GM15510 (cell line): ENCODE results near the gene LGI2.

Source experiments
- POLR2A ChIP-seq: IDR thresholded peaks from 3 replicates; pipeline ENCODE4 v1.6.1; 2011; ENCODE audit warnings: borderline replicate concordance; ENCODE audit not compliant: insufficient read length; ENCODE audit errors: extremely low read depth

The LGI2 gene

DNA sequence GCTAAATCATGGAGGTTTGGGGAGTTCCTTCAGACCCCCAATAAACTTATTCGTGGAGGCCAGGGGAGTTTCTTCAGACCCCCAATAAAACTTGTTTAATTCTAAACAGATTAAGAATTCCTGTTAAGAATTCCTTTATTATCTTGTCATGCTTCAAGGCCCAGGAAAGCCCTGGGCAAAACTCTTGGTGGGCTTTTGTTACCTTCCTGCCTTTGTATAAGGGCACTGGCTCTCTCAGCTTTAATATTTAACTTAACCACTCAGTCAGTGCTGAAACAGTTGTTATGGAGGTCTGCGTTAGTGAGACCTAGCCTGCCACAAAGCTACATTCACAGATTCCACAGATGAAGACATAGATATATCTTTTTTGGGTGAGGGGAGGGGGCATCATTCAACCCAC, 29.0 kb upstream of the LGI2 start:
- TF ChIP-seq POLR2A = no peak

DNA sequence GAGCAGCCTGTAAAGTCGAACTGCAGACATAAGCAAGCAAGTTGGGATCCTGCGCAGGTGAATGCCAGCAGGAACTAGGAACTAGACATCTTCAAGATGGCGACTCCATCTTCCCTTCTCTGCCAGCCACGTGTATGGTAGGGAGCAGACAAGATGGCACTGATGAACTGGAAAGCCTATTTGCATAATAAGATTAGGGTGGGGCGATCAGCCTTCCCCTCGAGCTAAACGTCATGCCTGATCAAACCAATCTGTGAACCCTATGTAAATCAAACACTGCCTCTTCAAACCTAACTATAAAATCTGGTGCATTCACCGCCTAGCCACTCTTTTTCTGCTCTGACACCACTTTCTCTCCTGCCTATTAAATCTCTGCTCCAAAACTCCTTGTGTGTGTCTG, 28.1 kb upstream of the LGI2 start:
- no peak for TF ChIP-seq POLR2A

DNA sequence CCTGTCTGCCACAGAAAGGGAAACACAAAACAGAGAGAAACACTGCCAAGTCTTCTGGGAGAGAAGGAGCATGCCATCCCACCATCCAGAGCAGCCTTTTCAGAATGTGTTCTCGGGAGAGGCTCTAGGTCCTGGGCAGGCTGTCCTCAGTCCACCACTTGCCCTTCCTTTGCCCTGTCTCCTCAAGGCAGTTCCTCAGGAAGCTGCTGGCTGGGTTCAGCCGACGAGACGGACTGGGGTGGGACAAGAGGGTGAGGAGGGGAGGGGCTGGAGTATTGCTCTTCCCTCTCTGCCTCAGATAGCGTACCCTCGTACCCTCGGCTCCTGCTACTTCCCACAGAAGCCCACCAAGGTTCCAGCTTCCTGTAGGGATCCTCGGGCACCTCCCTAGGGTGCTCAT, 26.6 kb upstream of the LGI2 start:
- no peak for TF ChIP-seq POLR2A

DNA sequence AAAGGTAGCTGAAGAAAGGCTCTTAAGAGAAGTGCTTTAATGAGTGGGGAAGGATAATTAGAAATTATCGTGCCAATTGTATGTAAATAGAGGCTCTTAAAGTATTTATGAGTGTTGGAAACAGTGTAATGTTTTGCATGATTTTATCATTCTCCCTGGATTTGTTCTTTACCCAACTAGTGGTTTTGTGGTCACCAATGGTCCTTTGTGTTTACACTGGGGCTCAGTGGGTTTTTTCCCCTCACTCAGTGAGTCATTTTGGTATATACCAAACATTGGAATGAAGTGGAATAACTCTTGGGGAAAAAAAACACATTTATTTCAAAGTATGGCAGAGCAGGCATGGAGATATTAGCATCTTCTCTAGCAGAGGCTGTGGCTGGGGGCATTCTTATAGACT, 20.8 kb upstream of the LGI2 start:
- no peak for TF ChIP-seq POLR2A

DNA sequence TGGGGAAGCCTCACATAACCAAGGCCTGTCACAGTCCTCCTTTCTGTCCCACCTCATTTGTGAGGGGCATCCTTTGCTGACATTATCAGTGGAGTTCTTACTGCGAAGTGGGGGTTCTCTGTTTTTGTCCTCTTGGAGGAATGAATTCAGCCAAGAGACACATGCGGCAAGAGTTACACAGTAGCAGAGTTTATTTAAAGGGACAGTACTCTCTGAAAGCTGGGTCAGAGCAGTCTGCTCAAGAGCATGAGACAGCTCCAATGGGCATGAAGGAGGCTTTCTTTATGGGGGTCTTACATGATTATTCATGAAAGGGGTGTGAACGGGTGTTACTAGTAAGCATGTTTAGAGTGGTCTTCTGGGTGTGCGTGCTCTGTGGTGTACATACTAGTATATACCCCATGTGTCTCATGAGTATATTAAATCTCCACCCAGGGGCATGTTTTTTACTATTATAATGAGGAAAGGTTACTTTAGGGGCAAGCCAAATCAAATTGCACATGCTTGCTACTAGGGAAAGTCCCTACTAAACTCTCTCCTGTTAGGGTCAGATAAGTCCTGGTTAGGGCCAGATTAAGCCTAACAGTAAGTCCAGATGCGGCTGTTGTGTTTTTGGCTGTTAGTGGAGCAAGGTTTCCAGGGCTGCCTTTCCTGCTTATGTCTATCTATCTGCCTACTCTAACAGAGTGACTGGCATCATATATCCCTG, 19.8 kb upstream of the LGI2 start:
- TF ChIP-seq POLR2A = no peak

DNA sequence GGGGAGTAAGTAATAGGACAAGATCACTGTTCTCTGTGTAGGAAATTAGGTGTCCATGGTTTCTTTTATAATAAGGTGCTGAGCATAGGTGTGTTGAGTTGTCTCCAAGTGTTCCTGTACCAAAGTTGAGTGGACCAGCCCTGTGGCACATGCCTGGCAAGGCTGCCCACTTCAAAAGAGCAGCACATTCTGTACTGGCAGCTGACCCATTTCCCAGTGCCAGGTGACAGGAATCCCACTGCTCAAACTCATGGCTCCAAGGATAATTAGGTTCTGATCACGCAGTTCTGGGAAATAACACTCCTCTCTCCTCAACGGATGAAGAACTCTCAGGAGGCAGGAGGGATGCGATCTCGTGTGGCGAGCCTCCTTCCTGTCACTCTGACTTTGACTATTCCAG, 12.8 kb upstream of the LGI2 start:
- no peak for TF ChIP-seq POLR2A

DNA sequence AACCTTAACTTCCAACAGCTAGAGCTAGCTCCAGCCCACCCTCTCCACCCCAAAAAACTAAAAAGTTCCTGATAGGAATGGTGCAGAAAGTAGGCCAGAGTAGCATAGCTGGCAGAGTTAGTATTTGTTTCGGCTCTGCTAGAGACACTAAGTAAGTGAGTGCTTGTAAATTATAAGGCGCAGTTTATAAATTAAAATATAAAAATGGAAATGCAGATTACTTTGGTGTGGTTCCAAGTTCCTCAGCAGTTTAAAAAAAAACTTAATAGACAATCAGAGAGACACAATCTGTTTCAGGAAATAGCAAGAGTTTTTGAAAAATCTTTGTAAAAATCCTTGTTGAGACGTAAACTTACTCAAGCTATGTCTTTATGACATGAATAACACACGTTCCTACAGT, 2.8 kb upstream of the LGI2 start:
- no peak for TF ChIP-seq POLR2A

DNA sequence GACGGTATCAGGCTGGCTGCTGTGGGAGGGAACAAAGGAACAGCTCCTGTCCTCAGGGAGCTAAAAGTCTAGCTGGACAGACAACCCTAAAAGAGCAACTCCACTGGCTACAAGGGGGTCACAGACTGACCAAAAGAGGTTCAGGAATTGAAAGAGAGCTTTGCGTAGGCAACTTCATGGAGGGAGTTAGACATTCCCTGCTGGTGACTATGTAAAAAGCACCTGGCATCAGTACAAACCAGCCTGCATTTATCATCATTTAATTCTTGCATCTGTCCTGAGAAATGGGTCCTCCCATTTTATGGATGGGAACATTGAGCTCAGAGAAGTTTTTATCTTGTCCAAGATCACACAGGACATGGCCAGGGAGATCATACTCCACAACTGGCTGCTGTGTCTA, 1.4 kb upstream of the LGI2 start:
- TF ChIP-seq POLR2A = no peak

DNA sequence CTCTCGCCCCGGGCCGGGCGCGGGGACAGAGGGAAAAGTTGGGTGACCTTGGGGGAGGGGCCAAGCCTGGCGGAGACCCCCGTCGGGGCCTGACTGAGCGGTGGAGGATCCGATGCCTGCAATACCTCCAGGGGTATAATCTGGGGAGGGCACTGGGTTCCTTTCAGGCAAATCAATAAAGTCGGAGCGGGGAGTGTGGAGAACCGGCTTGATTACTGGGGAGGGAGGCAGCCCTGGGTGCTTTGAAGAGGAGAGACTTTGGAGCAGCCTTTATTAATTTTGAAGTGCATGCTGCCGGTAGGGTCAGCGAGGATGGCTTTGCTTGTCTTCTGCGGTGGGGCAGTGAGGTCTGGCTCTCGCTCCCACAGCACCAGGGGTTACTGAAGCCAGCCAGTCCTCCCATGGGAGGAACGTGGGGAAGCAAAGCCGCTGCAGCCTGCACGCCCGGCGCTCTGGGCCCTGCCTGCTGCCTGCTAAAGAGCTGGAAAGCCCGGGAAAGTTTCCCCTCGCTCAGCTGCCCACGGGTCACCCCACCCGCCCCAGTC, 403 bp upstream of the LGI2 start:
- TF ChIP-seq POLR2A = no peak

DNA sequence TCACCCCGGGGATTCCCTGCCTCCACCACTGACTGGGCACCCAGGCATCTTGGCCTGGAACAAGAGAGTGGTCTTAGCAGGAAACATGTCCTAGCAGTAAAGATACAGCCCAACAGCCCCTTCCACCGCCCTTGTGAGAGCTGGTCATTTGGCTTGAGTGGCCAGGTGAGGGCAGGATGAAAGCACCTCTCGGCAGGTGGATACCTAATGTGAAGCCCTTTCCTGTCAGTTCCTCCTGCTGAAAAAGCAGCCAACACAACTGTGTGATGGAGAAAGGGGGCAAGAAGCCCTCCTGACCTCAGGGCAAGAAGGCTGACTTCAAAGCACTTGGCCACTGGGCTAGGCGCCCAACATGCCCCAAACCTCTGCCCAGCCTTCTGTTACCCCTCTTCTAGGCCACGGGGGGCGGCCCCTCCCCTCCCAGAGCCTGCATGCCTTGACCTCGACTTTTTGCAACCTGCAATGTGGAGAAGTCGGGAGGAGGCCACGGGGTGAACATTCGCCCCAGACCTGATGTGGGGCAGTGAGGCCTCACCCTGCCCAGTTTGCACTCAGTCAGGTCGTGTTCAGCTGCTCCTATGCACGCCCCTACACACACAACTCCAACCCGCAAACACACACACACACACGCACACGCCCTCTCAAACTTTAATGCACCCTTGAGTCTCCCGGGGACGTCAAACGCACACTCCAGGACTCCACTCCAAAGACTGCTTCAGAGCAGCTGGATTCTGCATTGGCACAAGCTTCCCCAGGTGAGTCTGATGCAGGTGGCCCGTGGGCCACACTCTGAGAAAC, 1.1 kb downstream of the LGI2 start:
- TF ChIP-seq POLR2A = no peak

DNA sequence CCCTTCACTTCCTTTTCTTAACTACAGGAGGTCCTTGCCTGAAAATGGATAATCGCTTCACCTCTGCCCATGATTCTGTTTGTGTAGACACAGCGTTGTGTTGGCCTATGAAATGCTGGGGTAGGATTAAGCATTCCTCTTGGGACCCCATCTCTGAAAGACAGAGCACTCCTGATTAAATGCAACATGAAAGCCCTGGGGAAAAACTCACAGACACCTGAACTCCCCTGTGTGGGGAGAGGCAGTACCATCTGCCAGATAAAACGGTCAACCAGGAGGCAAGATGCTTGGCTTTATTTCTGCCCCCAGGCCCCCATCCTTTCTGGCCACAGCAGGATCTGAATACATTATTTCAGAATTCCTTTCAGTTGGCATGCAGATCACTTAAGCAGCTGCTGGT, 1.9 kb downstream of the LGI2 start:
- TF ChIP-seq POLR2A = no peak

DNA sequence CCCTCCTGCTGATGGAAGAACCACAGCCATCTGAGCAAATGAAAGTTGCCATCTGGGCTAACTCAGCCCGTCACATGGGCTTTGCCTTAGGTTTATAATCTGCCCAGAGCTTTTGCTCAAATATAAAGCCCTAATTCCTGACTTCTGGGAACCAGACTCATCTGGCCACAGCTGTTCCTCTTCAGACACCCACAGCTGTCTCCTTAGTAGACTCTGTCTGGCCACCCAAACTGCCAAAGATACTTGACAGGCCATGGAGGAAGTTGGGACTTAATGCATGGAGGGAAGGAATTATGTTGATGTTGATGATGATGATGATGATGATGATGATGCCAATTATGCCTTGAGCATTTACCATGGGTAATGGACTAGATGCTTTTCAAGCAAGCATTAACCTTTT, 8.0 kb downstream of the LGI2 start:
- no peak for TF ChIP-seq POLR2A

DNA sequence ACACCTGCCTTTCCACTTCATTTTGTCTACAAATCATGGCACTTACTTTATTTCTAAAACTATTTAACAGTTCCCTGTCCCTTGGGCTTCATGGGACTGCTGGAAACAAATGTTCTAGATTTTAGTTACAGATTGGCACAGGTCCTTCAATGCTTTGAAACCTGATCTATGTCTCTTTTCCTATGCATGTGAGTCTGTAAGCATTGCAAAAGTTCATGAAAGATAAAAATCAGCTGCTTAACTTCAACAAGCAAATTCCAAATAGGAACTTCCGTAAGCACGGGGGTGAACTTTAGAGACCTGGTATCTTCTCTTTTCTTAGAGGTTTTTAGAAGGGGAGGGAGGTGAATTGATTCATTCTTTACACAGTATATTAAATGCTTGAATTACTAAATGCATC, 9.5 kb downstream of the LGI2 start:
- no peak for TF ChIP-seq POLR2A

DNA sequence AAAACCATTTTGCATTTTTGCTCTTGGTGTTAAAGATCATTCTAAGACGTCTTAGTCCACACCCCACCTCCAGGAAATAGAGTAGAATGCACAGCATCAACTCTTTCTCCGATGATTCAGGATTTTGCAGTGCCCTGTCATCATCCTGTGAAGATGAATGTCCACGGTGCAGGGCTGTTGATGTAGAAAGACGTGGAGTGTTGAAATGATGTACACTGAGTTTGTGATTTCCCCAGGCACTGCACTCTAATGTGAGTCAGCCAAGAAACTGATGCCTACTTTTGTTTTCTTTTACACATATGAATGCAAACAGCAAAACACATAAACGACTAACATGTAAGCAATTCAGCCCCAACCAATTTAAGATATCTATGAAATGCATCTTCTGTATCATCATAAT, 10.5 kb downstream of the LGI2 start:
- no peak for TF ChIP-seq POLR2A

DNA sequence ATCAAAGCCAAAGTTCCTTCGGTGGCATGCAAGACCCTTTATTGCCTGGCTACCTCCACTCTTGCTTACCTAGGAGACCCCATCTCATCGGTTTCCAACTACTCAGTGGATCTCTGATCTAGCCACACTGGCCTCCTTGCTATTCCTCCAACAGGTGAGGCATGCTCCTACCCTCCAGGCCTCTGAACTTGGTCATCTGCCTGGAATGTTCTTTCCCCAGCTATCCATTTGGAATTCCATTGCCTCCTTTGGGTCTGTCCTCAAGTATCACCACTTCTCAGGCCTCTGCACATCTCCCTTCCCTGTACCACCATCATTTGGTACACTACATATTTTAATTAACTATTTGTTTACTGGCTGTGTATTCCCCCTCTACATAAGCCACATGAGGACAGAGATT, 11.2 kb downstream of the LGI2 start:
- TF ChIP-seq POLR2A = no peak

DNA sequence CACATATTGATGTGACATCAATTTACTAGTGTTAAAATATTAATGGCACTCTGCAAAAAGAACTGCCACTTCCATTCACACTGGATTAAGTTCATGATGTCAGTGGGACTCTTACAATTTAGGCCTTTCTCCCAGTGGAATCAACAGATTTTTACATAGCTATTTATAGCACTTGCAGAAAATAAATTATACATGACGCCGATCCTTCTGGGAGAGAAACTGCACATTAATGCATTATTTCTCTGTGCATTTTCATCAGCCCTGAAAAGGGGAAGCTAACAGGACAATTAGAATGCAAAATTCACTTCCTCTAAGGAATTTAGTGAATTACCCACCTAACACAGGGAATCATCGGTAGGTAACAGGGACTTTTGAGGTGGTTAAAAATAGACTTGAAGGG, 15.7 kb downstream of the LGI2 start:
- no peak for TF ChIP-seq POLR2A

DNA sequence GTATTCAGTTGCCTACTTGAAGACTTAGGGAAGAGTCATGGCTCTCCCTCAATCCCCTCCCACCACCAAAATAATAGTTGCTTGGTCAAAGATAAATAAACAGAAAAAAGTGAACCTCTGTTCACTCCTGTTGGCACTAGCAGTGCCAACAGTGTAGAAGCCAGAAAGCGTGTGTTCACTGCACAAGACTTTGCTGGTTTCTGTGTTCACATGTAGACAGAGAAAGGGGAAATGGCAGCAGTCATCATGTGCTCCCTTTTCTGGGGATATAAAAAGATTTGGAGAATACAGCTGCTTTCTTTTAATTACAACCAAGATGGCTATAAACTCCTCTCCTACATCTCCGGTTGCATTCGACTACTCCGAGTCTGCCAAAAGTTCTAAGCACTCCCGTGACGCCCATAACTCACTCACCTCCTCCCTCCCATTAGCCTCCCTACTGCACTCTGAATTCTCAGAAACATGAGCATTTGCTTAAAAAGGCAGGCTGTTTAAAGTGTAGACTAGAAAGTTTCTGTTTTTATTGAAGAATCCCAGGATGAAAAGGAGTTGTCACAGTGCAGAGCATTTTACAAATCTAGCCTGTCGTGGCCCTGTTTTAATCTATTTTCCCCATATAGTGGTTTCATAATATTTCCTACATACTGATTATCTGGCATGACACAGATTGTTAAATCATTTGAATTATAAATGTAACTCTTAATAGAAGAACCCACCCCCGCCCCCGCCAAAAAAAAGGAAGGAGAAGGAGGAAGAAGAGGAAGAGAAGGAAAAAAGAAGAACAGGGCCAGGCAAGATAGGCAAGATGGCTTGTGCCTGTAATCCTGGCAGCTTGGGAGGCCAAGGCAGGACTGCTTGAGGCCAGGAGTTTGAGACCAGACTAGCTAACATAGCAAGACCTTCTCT, 16.7 kb downstream of the LGI2 start:
- TF ChIP-seq POLR2A = no peak
